Measurements from ENCODE around the gene STK17B. TPM values are rescaled to one million over a fixed set of nuclear protein-coding genes. Genes with fewer than 3 reads are reported as not detected.
A peak's percentile ranks its signal among the peaks of the same experiment; 100 is the strongest.

Gene STK17B
- total RNA-seq, 1 donor from 2014 or later = 89.3 TPM

DNA sequence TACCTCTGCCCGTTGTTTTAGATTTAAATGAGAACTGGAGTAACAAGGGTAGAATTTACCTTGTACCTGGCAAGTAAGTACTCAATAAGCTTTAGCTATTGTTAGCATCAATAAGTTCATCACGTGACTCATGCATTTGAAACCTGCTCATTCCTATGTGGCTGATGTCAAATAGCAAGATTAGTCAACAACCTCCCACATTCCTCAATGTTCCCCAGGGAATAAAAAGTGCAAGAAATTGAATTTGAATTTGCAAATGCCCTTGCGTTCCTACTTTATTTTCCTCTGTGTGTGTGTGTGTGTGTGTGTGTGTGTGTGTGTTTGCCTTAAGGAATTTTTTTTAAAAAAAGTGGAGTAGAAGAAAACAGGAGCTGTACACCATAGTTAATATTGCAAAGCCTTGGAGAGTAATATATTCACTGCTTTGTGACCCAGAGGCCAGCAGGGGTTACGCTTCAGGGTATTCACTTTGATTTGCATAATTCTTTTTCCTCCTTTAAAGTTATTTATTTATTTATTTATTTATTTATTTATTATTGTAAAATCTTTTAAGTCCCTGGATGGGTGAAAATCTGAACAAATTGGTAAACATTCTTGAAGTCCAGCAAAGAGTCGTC lies 58.9 kb downstream of the STK17B start:
- DNase-seq (ENCODE audit: extremely low spot score, unreplicated experiment) = no peak
- Mint-ChIP-seq H3K9me3 (ENCODE audit: unreplicated experiment) (no peaks in the 10 kb centered on the region), H3K4me3 (ENCODE audit: unreplicated experiment) (peak overlapping the region; percentile 66), H3K36me3 (ENCODE audit: unreplicated experiment) (no peaks in the 10 kb centered on the region), H3K27me3 (ENCODE audit: unreplicated experiment) (no peaks in the 10 kb centered on the region), H3K4me1 (ENCODE audit: unreplicated experiment) (peaks cover 43% of the 10 kb centered on the region), H3K27ac (ENCODE audit: unreplicated experiment) (peak overlapping the region; percentile 97)
- TF ChIP-seq, protein P1, sequence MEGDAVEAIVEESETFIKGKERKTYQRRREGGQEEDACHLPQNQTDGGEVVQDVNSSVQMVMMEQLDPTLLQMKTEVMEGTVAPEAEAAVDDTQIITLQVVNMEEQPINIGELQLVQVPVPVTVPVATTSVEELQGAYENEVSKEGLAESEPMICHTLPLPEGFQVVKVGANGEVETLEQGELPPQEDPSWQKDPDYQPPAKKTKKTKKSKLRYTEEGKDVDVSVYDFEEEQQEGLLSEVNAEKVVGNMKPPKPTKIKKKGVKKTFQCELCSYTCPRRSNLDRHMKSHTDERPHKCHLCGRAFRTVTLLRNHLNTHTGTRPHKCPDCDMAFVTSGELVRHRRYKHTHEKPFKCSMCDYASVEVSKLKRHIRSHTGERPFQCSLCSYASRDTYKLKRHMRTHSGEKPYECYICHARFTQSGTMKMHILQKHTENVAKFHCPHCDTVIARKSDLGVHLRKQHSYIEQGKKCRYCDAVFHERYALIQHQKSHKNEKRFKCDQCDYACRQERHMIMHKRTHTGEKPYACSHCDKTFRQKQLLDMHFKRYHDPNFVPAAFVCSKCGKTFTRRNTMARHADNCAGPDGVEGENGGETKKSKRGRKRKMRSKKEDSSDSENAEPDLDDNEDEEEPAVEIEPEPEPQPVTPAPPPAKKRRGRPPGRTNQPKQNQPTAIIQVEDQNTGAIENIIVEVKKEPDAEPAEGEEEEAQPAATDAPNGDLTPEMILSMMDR (IDR thresholded peaks at IDR 0.05) = no peak

DNA sequence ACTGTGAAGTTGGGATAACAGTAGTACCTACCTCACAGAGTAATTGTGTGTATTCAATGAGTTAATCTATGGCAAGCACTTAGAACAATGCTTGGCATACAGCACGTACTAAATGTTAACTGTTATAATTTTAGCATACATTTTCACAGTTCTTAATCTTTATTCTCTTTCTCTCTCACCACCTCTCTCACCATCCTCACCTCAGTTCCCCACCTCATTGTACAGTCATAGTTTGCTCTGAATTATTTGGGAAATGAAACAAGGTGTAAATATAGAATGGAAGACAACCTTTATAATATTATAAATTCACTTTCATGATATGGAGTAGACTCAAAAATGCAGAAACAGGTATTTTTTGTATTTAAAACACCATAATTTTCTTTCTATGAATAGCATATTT lies 62.8 kb downstream of the STK17B start:
- TF ChIP-seq, protein P1 (IDR thresholded peaks at IDR 0.05) = no peak
- Mint-ChIP-seq H3K36me3 (ENCODE audit: unreplicated experiment) (no peaks in the 10 kb centered on the region), H3K27me3 (ENCODE audit: unreplicated experiment) (no peaks in the 10 kb centered on the region), H3K9me3 (ENCODE audit: unreplicated experiment) (no peaks in the 10 kb centered on the region), H3K4me1 (ENCODE audit: unreplicated experiment) (peaks cover 53% of the 10 kb centered on the region), H3K27ac (ENCODE audit: unreplicated experiment) (no peak overlapping the region), H3K4me3 (ENCODE audit: unreplicated experiment) (no peak overlapping the region)
- no peak for DNase-seq (ENCODE audit: extremely low spot score, unreplicated experiment)

DNA sequence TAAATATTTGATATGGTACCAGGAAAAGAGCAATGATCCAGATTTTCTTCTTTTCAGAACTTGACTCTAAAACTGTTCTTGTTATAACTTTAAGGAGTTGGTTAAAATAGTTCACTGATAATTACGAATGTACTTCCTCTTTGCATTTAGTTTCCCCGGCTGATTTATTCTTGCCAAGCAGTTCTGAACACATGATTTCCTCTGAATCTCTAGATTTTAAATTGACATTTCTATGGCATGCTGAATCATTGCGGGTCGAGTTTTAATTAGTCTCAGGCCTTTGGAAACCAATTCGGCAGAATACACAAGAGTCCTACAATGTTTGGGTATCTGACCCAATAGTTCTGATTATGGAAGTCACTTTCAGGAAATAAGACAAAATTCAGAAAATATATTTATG lies 65.4 kb downstream of the STK17B start:
- DNase-seq (ENCODE audit: extremely low spot score, unreplicated experiment) = no peak
- TF ChIP-seq, protein P1 (IDR thresholded peaks at IDR 0.05) = no peak
- Mint-ChIP-seq H3K27ac (ENCODE audit: unreplicated experiment) (peak overlapping the region; percentile 68), H3K4me3 (ENCODE audit: unreplicated experiment) (no peak overlapping the region), H3K4me1 (ENCODE audit: unreplicated experiment) (peaks cover 50% of the 10 kb centered on the region), H3K9me3 (ENCODE audit: unreplicated experiment) (no peaks in the 10 kb centered on the region), H3K36me3 (ENCODE audit: unreplicated experiment) (no peaks in the 10 kb centered on the region), H3K27me3 (ENCODE audit: unreplicated experiment) (no peaks in the 10 kb centered on the region)

DNA sequence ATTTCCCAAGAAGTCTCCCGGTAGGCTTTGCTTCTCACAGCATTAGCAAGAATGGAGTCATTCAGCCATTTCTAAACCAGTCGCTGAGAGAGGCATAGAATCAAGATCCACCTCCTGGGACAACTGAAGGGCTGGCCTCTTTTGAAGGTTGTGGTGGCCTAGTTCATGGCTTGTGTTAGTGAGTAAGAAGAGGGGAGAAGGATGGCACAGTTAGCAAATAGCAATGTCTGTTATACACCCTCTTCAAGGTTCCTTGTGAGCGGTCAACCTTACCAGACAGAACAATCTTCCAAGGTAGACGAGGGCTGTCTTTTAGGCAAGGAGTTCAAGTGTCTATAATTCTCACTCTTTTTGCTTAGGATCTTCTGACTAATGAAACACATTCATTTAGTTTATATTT lies 67.3 kb downstream of the STK17B start:
- Mint-ChIP-seq H3K36me3 (ENCODE audit: unreplicated experiment) (no peaks in the 10 kb centered on the region), H3K9me3 (ENCODE audit: unreplicated experiment) (no peaks in the 10 kb centered on the region), H3K27me3 (ENCODE audit: unreplicated experiment) (no peaks in the 10 kb centered on the region), H3K27ac (ENCODE audit: unreplicated experiment) (no peak overlapping the region), H3K4me3 (ENCODE audit: unreplicated experiment) (no peak overlapping the region), H3K4me1 (ENCODE audit: unreplicated experiment) (peaks cover 57% of the 10 kb centered on the region)
- TF ChIP-seq, protein P1 (IDR thresholded peaks at IDR 0.05) = no peak
- no peak for DNase-seq (ENCODE audit: extremely low spot score, unreplicated experiment)

DNA sequence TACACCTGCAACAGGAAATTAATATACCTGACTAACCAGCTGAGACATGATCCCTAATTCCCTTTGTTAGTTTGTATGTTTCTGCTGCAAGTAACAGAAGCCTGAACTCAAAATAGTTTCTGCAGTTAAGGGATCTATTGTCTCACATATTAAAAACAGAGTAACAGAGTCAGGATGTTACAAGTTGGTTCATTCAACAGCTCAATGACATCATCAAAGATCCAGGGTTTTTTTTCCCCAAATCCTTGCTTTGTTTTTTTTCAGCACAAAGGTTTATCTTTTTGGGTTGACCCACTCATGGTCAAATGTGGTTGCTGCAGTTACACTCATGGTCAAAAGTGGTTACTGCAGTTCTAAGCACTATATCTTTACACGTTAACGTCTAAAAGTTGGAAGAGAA lies 67.8 kb downstream of the STK17B start:
- Mint-ChIP-seq H3K36me3 (ENCODE audit: unreplicated experiment) (peaks cover 3% of the 10 kb centered on the region), H3K4me1 (ENCODE audit: unreplicated experiment) (peaks cover 61% of the 10 kb centered on the region), H3K9me3 (ENCODE audit: unreplicated experiment) (no peaks in the 10 kb centered on the region), H3K27me3 (ENCODE audit: unreplicated experiment) (no peaks in the 10 kb centered on the region), H3K4me3 (ENCODE audit: unreplicated experiment) (no peak overlapping the region), H3K27ac (ENCODE audit: unreplicated experiment) (no peak overlapping the region)
- DNase-seq (ENCODE audit: extremely low spot score, unreplicated experiment) = no peak
- TF ChIP-seq, protein P1 (IDR thresholded peaks at IDR 0.05) = no peak
